H9 (cell line): ENCODE results near the gene LINGO3. TPM values are rescaled to one million over a fixed set of nuclear protein-coding genes. Genes with fewer than 3 reads are reported as not detected.

Experiments
- DNase-seq: peaks from one replicate; pipeline ENCODE4 v3.0.0-alpha.2; 2017
- H2AFZ ChIP-seq: one replicate; pipeline ENCODE4 v1.6.1; 2013; ENCODE audit warnings: mild to moderate bottlenecking, low read length, control low read depth, moderate library complexity
- H2AK5ac ChIP-seq: 2 replicates; pipeline ENCODE4 v1.6.1; 2013; ENCODE audit warnings: low read length, control low read depth, mixed read lengths; ENCODE audit not compliant: insufficient read length
- H2BK120ac ChIP-seq: one replicate; pipeline ENCODE4 v1.6.1; 2013; ENCODE audit warnings: low read depth, mild to moderate bottlenecking, low read length, control low read depth, inconsistent platforms; ENCODE audit not compliant: poor library complexity, severe bottlenecking
- H2BK12ac ChIP-seq: 2 replicates; pipeline ENCODE4 v1.6.1; 2013; ENCODE audit warnings: low read length, control low read depth, mixed read lengths, low read depth; ENCODE audit not compliant: insufficient read length
- H2BK15ac ChIP-seq: 2 replicates; pipeline ENCODE4 v1.6.1; 2013; ENCODE audit warnings: low read depth, low read length, control low read depth
- H2BK20ac ChIP-seq: one replicate; pipeline ENCODE4 v1.6.1; 2013; ENCODE audit warnings: low read depth, mild to moderate bottlenecking, low read length, control low read depth, inconsistent platforms; ENCODE audit not compliant: poor library complexity, severe bottlenecking
- H2BK5ac ChIP-seq: 2 replicates; pipeline ENCODE4 v1.6.1; 2013; ENCODE audit warnings: low read length, control low read depth, mixed read lengths; ENCODE audit not compliant: insufficient read length
- H3K14ac ChIP-seq: 2 replicates; pipeline ENCODE4 v1.6.1; 2013; ENCODE audit warnings: low read length, control low read depth; ENCODE audit not compliant: insufficient read depth
- H3K18ac ChIP-seq: 2 replicates; pipeline ENCODE4 v1.6.1; 2013; ENCODE audit warnings: low read depth, mild to moderate bottlenecking, mixed read lengths, low read length, control low read depth; ENCODE audit not compliant: insufficient read length
- H3K23ac ChIP-seq: 2 replicates; pipeline ENCODE4 v1.6.1; 2013; ENCODE audit warnings: low read length, control low read depth, mixed read lengths, low read depth; ENCODE audit not compliant: insufficient read length
- H3K23me2 ChIP-seq: 2 replicates; pipeline ENCODE4 v1.6.1; 2013; ENCODE audit warnings: low read depth, mild to moderate bottlenecking, mixed read lengths, low read length, control low read depth; ENCODE audit not compliant: insufficient read length, poor library complexity, severe bottlenecking
- H3K27ac ChIP-seq: 2 replicates; pipeline ENCODE4 v1.5.1; 2013; ENCODE audit warnings: low read length, control low read depth, mixed read lengths, low read depth; ENCODE audit not compliant: insufficient read length
- H3K27me3 ChIP-seq: 2 replicates; pipeline ENCODE4 v1.6.1; 2013; ENCODE audit warnings: low read length, control low read depth, inconsistent platforms; ENCODE audit not compliant: insufficient read depth
- H3K4ac ChIP-seq: 2 replicates; pipeline ENCODE4 v1.6.1; 2013; ENCODE audit warnings: low read depth, mild to moderate bottlenecking, control low read depth, inconsistent platforms, low read length, moderate library complexity
- H3K4me1 ChIP-seq: 2 replicates; pipeline ENCODE4 v1.6.1; 2013; ENCODE audit warnings: low read length, control low read depth, inconsistent platforms; ENCODE audit not compliant: insufficient read depth
- H3K4me2 ChIP-seq: 2 replicates; pipeline ENCODE4 v1.6.1; 2013; ENCODE audit warnings: low read length, control low read depth, mixed read lengths; ENCODE audit not compliant: insufficient read length, insufficient read depth
- H3K56ac ChIP-seq: 2 replicates; pipeline ENCODE4 v1.6.1; 2013; ENCODE audit warnings: low read depth, mild to moderate bottlenecking, mixed read lengths, low read length, control low read depth; ENCODE audit not compliant: insufficient read length
- H3K79me1 ChIP-seq: 2 replicates; pipeline ENCODE4 v1.6.1; 2013; ENCODE audit warnings: low read depth, mild to moderate bottlenecking, moderate library complexity, low read length, control low read depth, inconsistent platforms; ENCODE audit not compliant: insufficient read depth, poor library complexity, severe bottlenecking
- H3K79me2 ChIP-seq: 2 replicates; pipeline ENCODE4 v1.6.1; 2013; ENCODE audit warnings: low read length, control low read depth, inconsistent platforms; ENCODE audit not compliant: insufficient read depth
- H3K9ac ChIP-seq: 2 replicates; pipeline ENCODE4 v1.6.1; 2013; ENCODE audit warnings: low read length, control low read depth, mixed read lengths; ENCODE audit not compliant: insufficient read length; ENCODE audit errors: extremely low read depth
- H3K9me3 ChIP-seq: one replicate; pipeline ENCODE4 v1.6.1; 2013; ENCODE audit warnings: low read depth, low read length, inconsistent platforms; ENCODE audit not compliant: control insufficient read depth
- H3T11ph ChIP-seq: one replicate; pipeline ENCODE4 v1.6.1; 2013; ENCODE audit warnings: mild to moderate bottlenecking, low read length, control low read depth, inconsistent platforms
- H4K20me1 ChIP-seq: one replicate; pipeline ENCODE4 v1.6.1; 2013; ENCODE audit not compliant: control insufficient read depth, insufficient read length, insufficient read depth
- H4K5ac ChIP-seq: 2 replicates; pipeline ENCODE4 v1.6.1; 2013; ENCODE audit warnings: low read depth, mild to moderate bottlenecking, mixed read lengths, low read length, control low read depth; ENCODE audit not compliant: insufficient read length
- H4K8ac ChIP-seq: replicated peaks from 2 replicates; pipeline ENCODE4 v1.6.1; 2013; ENCODE audit warnings: low read length, control low read depth, mixed read lengths, low read depth; ENCODE audit not compliant: insufficient read length
- H4K91ac ChIP-seq: 2 replicates; pipeline ENCODE4 v1.6.1; 2013; ENCODE audit warnings: low read depth, mild to moderate bottlenecking, moderate library complexity, mixed read lengths, low read length, control low read depth; ENCODE audit not compliant: insufficient read length
- H3K27ac Mint-ChIP-seq, 3 experiments: 2 replicates in 2 of 3; 3 replicates in 1 of 3; pipeline ENCODE4 v1.8.0; 2020 to 2021; ENCODE audit warnings: mixed read lengths in 3 of 3, mild to moderate bottlenecking in 1 of 3, moderate library complexity in 1 of 3
- H3K27me3 Mint-ChIP-seq: 2 replicates; pipeline ENCODE4 v1.8.0; 2021; ENCODE audit warnings: low read depth, mild to moderate bottlenecking, moderate library complexity, mixed read lengths
- H3K36me3 Mint-ChIP-seq, 3 experiments: 2 replicates in 2 of 3; 3 replicates in 1 of 3; pipeline ENCODE4 v1.8.0; 2020 to 2021; ENCODE audit warnings: low read depth in 3 of 3, mixed read lengths in 3 of 3; ENCODE audit not compliant: insufficient read depth in 1 of 3
- H3K4me1 Mint-ChIP-seq, 2 experiments: 2 replicates each; pipeline ENCODE4 v1.8.0; 2020; ENCODE audit warnings: mixed read lengths in 2 of 2
- H3K4me3 Mint-ChIP-seq, 2 experiments: 2 replicates in 1 of 2; 3 replicates in 1 of 2; pipeline ENCODE4 v1.8.0; 2020 to 2021; ENCODE audit warnings: mild to moderate bottlenecking in 2 of 2, mixed read lengths in 2 of 2, moderate library complexity in 1 of 2
- H3K9me3 Mint-ChIP-seq, 2 experiments: 2 replicates in 1 of 2; 3 replicates in 1 of 2; pipeline ENCODE4 v1.8.0; 2020; ENCODE audit warnings: mild to moderate bottlenecking in 2 of 2, mixed read lengths in 2 of 2, moderate library complexity in 1 of 2
- WGBS: extraction: QIAGEN DNeasy Blood & Tissue Kit; methylation state at CpG from one replicate; pipeline ENCODE4 v1.1.7; 2013; ENCODE audit warnings: missing lambda C conversion rate, low lambda C conversion rate, mixed read lengths; ENCODE audit not compliant: insufficient read length; ENCODE audit errors: extremely low coverage; 5-methylcytosine and 5-hydroxymethylcytosine counted together
- total RNA-seq: library from RNA; stranded (reverse); gene quantifications from 2 replicates; pipeline ENCODE4 v1.2.1, GENCODE V29; 2021
- TF ChIP-seq, protein P1 (sequence below): fragments of 200-600 bp; sonication (generic); conservative IDR thresholded peaks from 3 replicates; pipeline ENCODE4 v1.8.0; 2021; ENCODE audit warnings: antibody characterized with exemption, mild to moderate bottlenecking

The LINGO3 gene
- total RNA-seq, 1 experiment from 2014 or later: 0.28 TPM

- no peak overlapping the region for H4K8ac ChIP-seq
- H3K36me3 Mint-ChIP-seq: no peaks in the 10 kb centered on the region
- no peak overlapping the region for H2BK5ac ChIP-seq
- no peak overlapping the region for H3K4ac ChIP-seq
- peaks cover 10 to 21% of the 10 kb centered on the region in 2 experiments for H3K4me1 Mint-ChIP-seq
- no peak overlapping the region for H3K56ac ChIP-seq
- DNase-seq: no peak
- H3K79me1 ChIP-seq: no peaks in the 10 kb centered on the region
- H2BK12ac ChIP-seq: no peak overlapping the region
- no peak overlapping the region for H3K23ac ChIP-seq
- no CpG with 5 or more reads among the region's 7 CpGs for WGBS
- no peaks in the 10 kb centered on the region for H4K20me1 ChIP-seq
- H3K4me1 ChIP-seq: no peaks in the 10 kb centered on the region
- no peaks in the 10 kb centered on the region for H3K9me3 ChIP-seq
- TF ChIP-seq, protein P1, sequence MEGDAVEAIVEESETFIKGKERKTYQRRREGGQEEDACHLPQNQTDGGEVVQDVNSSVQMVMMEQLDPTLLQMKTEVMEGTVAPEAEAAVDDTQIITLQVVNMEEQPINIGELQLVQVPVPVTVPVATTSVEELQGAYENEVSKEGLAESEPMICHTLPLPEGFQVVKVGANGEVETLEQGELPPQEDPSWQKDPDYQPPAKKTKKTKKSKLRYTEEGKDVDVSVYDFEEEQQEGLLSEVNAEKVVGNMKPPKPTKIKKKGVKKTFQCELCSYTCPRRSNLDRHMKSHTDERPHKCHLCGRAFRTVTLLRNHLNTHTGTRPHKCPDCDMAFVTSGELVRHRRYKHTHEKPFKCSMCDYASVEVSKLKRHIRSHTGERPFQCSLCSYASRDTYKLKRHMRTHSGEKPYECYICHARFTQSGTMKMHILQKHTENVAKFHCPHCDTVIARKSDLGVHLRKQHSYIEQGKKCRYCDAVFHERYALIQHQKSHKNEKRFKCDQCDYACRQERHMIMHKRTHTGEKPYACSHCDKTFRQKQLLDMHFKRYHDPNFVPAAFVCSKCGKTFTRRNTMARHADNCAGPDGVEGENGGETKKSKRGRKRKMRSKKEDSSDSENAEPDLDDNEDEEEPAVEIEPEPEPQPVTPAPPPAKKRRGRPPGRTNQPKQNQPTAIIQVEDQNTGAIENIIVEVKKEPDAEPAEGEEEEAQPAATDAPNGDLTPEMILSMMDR: no peak
- H3K27ac Mint-ChIP-seq: no peak overlapping the region; a peak in 1 of 7 replicates
- no peak overlapping the region for H2BK20ac ChIP-seq
- no peak overlapping the region for H3T11ph ChIP-seq
- no peak overlapping the region for H3K14ac ChIP-seq
- H2BK15ac ChIP-seq: no peak overlapping the region
- H3K18ac ChIP-seq: no peak overlapping the region
- no peak overlapping the region for H2AK5ac ChIP-seq
- H3K79me2 ChIP-seq: no peaks in the 10 kb centered on the region
- peaks cover 0 to 9% of the 10 kb centered on the region in 2 experiments; a peak in 3 of 5 replicates for H3K9me3 Mint-ChIP-seq
- no peaks in the 10 kb centered on the region for H3K27me3 ChIP-seq
- H2BK120ac ChIP-seq: no peak overlapping the region
- H4K5ac ChIP-seq: no peak overlapping the region
- no peak overlapping the region for H3K9ac ChIP-seq
- no peak overlapping the region for H4K91ac ChIP-seq
- H2AFZ ChIP-seq: no peak overlapping the region
- no peak overlapping the region for H3K4me2 ChIP-seq
- H3K4me3 Mint-ChIP-seq: no peak overlapping the region
- peaks cover 39% of the 10 kb centered on the region for H3K27me3 Mint-ChIP-seq
- H3K23me2 ChIP-seq: no peaks in the 10 kb centered on the region
- H3K27ac ChIP-seq: no peak overlapping the region
These were observed 7.3 kb upstream of the LINGO3 start for GRCh38 chr19:2315121-2315817.
